ENCODE measurements around the gene CHKB. TPM values are rescaled to one million over a fixed set of nuclear protein-coding genes. Genes with fewer than 3 reads are reported as not detected.

CHKB gene
- total and polyA plus RNA-seq, 2 of the 4 experiments (the other 2 are of a cell fraction), result 8.1 to 36.9 TPM

DNA sequence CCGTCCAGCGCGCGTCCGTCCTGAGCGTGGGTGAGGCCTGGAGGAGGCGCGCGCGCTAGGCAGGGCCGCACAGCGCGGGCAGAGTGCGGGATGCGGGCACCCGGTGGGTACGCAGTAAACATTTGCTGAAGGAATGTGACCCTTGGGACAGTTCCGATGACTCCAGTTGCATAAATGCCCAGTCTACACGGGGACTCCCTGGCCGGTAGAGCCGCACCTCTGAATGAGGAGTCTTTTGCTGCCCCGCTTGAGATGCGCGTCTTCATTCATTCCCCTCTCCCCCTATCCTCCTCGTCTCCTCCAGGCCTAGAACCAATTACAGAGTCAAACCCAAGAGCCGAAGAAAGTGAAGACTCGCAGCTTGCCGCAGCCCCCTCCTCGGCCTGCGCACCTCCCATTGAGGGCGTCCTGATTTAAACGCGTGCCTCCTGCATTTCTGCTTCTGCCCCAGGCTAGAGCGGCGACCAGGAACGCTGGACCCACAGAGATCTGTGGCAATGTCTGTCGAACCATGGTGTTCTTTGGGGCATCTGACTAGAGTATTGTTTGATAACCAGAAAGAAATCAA, 729 bp upstream of the CHKB start:
- H3K4me2 ChIP-seq (ENCODE audit: low read depth, low read length), result peak overlapping the region; percentile 96
- intact Hi-C loops (cut with micrococcal nuclease), result loop anchor here (2.0 to 5.0 kb wide), 3 partner anchors 45 to 56 kb away; partner anchors contain the start of genes ARSA and SCO2
- dilution Hi-C loops (cut with HindIII; ENCODE audit: low sequenced_read_pairs, unreplicated experiment), result no loop called here
- peaks cover 28% of the 10 kb centered on the region for H3K9me1 ChIP-seq (ENCODE audit: insufficient read depth, low read length)
- no TSS peak for BruUV-seq (replicated peaks)
- H4K8ac ChIP-seq (ENCODE audit: low read depth in 2 of 2, low read length in 2 of 2), result peak overlapping the region; percentile 26 to 46; a peak in 2 of 4 replicates
- peak overlapping the region; percentile 80 for H3K4me3 ChIP-seq (ENCODE audit: insufficient read depth, low read depth, low read length)
- no peaks in the 10 kb centered on the region; the same call in 1 of the 2 replicates for H4K20me1 ChIP-seq (ENCODE audit: insufficient read depth, low read length)
- no peak overlapping the region for H4K5ac ChIP-seq (ENCODE audit: low read depth, low read length)
- H2AK5ac ChIP-seq (ENCODE audit: low read depth, low read length), result peak overlapping the region; percentile 44
- TF ChIP-seq NFE2L2 (IDR thresholded peaks at IDR 0.05; ENCODE audit: low read depth, low read length) (no peak), RCOR1 (IDR thresholded peaks at IDR 0.05; ENCODE audit: insufficient replicate concordance, low read length) (no peak), RFX5 (IDR thresholded peaks at IDR 0.05; ENCODE audit: low read depth, low read length) (no peak)
- peak overlapping the region; percentile 71 for H3K4ac ChIP-seq (ENCODE audit: low read depth, low read length)
- ChIA-PET POLR2A (ENCODE audit: unreplicated experiment) (interaction anchor here (1.6 kb wide), 1 partner anchor 10 kb away, joined by 3 read pairs; no protein-coding TSS in a partner anchor), CTCF (interaction anchor here (1.6 kb wide), 1 partner anchor 58 kb away, joined by 5 read pairs; the partner anchor contains the start of gene SCO2)
- H2BK120ac ChIP-seq (ENCODE audit: low read depth, low read length), result no peak overlapping the region
- H3K18ac ChIP-seq (ENCODE audit: low read depth, low read length), result no peak overlapping the region
- H3K9me3 ChIP-seq (ENCODE audit: control insufficient read depth, insufficient read depth, low read length), result no peaks in the 10 kb centered on the region
- no peaks in the 10 kb centered on the region for H3K27me3 ChIP-seq (ENCODE audit: control insufficient read depth, insufficient read depth, low read length)
- peak; percentile 22 for ATAC-seq (ENCODE audit: low read depth)
- WGBS, 2 experiments (ENCODE audit: extremely low coverage in 2 of 2, insufficient read length in 1 of 2), result 0% methylated on average over 10 of the region's 37 CpGs; no CpG with 5 or more reads in 1 of the 2 experiments
- H2BK20ac ChIP-seq (ENCODE audit: low read depth, low read length), result no peak overlapping the region
- H2AFZ ChIP-seq (replicated peaks; ENCODE audit: low read length, poor library complexity), result peak overlapping the region; percentile 96
- peaks cover 18 to 39% of the 10 kb centered on the region in 2 experiments for H3K79me1 ChIP-seq (ENCODE audit: low read depth in 1 of 2, low read length in 2 of 2)
- H2AK9ac ChIP-seq (replicated peaks; ENCODE audit: low read depth, low read length, poor library complexity), result peak overlapping the region; percentile 93
- H3K14ac ChIP-seq (replicated peaks; ENCODE audit: low read depth, low read length), result peak overlapping the region; percentile 88
- no peak overlapping the region for H2BK5ac ChIP-seq (ENCODE audit: low read depth, low read length, poor library complexity, severe bottlenecking)
- no peak overlapping the region; the same call in 1 of the 2 replicates for H3K56ac ChIP-seq (ENCODE audit: extremely low read depth, insufficient read depth, low read length)
- peak overlapping the region; percentile 85 for H3K9ac ChIP-seq (ENCODE audit: low read depth, low read length)
- H2BK15ac ChIP-seq (ENCODE audit: low read depth, low read length), result no peak overlapping the region
- peak overlapping the region; percentile 55; the same call in 1 of the 2 replicates for H3K27ac ChIP-seq (ENCODE audit: insufficient read depth, low read length)
- in situ Hi-C loops (cut with MboI; ENCODE audit: low sequenced_read_pairs), result no loop called here
- H3K4me1 ChIP-seq (ENCODE audit: control insufficient read depth, insufficient read depth, low read length), result peaks cover 14% of the 10 kb centered on the region
- no peak overlapping the region for H4K91ac ChIP-seq (ENCODE audit: insufficient read depth, low read depth, low read length)
- peak overlapping the region; percentile 96 for H3K23ac ChIP-seq (ENCODE audit: low read depth, low read length)
- DNase-seq, result no peak
- H3K36me3 ChIP-seq (ENCODE audit: control insufficient read depth, insufficient read depth, low read length), result peaks cover 4% of the 10 kb centered on the region; the same call in 1 of the 2 replicates
